GM18505 (cell line): ENCODE data around the gene CHCHD6.
"Not testable (repeated sequence)": the region's sequence is repeated elsewhere in the genome, so short reads cannot be mapped to it uniquely, and the experiment has no call there.

Source experiments
- ATAC-seq: cut with Tn5 transposase; IDR thresholded peaks from one replicate; pipeline ENCODE4 v1.9.1; 2021; ENCODE audit not compliant: unreplicated experiment
- POLR2A ChIP-seq: IDR thresholded peaks from 4 replicates; pipeline ENCODE4 v1.6.1; 2011; ENCODE audit warnings: borderline replicate concordance; ENCODE audit not compliant: insufficient read depth, insufficient read length; ENCODE audit errors: extremely low read depth

Gene CHCHD6

GRCh38 chr3:126766653-126767052 lies 62.6 kb downstream of the CHCHD6 start:
- TF ChIP-seq POLR2A: no peak
- no peak for ATAC-seq

- ATAC-seq: no peak
- no peak for TF ChIP-seq POLR2A
Measured at GRCh38 chr3:126768903-126769302, 64.9 kb downstream of the CHCHD6 start.

DNA sequence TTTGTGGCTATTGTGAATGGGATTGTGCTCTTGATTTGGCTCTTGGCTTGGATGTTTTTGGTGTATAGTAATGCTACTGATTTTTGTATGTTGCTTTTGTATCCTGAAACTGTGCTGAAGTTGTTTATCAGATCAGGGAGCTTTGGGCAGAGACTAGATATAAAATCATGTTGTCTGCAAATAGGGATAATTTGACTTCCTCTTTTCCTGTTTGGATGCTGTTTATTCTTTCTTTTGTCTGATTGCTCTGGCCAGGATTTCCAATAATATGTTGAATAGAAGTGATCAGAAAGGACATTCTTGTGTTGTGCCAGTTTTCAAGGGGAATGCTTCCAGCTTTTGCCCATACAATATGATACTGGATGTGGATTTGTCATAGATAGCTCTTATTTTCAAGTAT lies 66.1 kb downstream of the CHCHD6 start:
- no peak for ATAC-seq
- no peak for TF ChIP-seq POLR2A

DNA sequence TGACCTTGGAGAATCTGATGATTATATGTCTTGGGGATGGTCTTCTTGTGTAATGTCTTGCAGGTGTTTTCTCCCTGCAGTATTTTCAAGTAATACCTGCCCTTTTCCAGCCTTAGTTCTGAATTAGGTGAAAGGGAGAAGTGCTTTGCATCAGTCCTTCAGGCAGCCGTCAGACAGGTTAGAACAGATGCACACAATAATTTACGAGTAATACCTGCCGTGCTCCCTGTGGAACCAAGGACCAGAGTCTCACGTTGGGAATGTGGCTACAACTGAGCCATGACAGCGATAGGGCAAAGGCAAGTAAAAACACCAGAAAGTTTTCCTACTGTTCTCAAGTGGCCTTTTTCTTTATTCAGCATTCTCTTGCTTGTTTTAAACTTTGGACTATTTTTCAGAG lies 69.1 kb downstream of the CHCHD6 start:
- no peak for ATAC-seq
- TF ChIP-seq POLR2A: no peak

GRCh38 chr3:126773783-126774182 lies 69.7 kb downstream of the CHCHD6 start:
- no peak for TF ChIP-seq POLR2A

DNA sequence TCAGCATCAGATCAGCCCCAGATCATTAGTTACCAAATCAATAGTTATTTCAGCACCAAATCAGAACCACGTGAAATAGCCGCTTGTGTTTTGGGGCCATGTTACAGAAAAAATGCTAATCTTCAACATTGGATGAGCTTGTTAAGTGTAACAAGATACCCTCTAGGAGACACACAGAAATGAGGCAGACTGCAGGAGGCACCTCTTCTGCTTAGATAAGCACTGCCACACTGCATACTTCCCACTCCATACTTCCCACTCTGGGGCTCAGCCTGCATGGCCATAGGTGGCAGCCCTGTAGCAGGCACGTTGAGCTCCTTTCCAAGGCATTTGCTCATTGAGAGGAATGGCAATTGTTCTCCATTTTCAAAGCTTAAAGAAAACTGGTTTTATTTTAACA lies 73.3 kb downstream of the CHCHD6 start:
- ATAC-seq: no peak
- TF ChIP-seq POLR2A: no peak

More at GRCh38 chr3:126773783-126774182, 69.7 kb downstream of the CHCHD6 start:
- no peak for ATAC-seq

GRCh38 chr3:126780666-126781065 lies 76.6 kb downstream of the CHCHD6 start:
- no peak for ATAC-seq
- no peak for TF ChIP-seq POLR2A

- TF ChIP-seq POLR2A: no peak
- ATAC-seq: no peak
Measured at GRCh38 chr3:126781406-126781805, 77.4 kb downstream of the CHCHD6 start.

- no peak for ATAC-seq
Measured at GRCh38 chr3:126781889-126782491, 78.0 kb downstream of the CHCHD6 start.

DNA sequence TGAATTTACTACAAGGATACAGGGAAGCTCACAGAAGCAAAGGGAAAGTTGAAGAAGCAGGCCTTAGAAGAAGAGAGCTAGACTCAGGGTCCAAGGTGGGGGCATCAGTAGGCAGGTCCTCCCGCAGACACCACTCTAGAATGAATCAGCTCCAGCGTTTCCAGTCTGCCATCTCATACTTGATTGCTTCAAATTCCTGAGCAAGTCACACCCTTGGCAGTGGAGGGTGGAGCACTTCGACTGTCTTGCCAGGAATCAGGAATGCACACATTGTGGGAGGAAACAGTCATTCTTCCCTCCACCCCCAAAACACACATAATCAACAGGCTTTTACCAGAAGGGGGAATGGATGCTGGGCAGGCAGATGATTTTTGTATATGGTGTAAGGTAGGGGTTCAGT lies 78.5 kb downstream of the CHCHD6 start:
- no peak for ATAC-seq
- TF ChIP-seq POLR2A: no peak

More at GRCh38 chr3:126781889-126782491, 78.0 kb downstream of the CHCHD6 start:
- no peak for TF ChIP-seq POLR2A

DNA sequence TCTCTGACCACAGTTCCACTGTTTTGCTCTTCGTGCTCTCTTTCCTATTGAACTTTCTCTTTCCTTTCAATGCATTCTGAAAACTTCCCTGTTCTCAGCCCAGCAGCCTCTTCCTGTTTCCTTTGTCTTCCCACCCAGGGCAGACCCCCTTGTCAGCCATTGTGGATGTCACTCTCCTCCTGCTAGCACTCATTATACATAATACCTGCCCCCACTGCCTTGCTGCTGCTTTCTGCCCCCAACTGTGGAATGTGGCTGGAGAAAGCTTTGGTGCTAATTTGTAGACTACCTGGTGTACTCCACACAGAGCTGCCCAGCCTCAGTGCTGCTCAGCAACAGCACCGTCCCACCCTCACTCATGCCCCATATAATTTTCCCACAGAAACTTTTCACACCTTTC lies 80.2 kb downstream of the CHCHD6 start:
- no peak for TF ChIP-seq POLR2A
- no peak for ATAC-seq

DNA sequence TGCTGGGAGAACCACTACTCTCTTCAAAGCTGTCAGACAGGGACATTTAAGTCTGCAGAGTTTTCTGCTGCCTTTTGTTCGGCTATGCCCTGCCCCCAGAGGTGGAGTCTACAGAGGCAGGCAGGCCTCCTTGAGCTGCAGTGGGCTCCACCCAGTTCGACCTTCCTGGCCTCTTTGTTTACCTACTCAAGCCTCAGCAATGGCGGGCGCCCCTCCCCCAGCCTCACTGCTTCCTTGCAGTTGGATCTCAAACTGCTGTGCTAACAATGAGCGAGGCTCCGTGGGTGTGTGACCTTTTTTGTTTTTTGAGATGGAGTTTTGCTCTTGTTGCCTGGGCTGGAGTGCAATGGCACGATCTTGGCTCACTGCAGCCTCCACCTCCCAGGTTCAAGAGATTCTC lies 87.3 kb downstream of the CHCHD6 start:
- not testable (repeated sequence) for ATAC-seq

GRCh38 chr3:126792998-126793397 lies 89.0 kb downstream of the CHCHD6 start:
- no peak for TF ChIP-seq POLR2A
- ATAC-seq: no peak

- no peak for ATAC-seq
- no peak for TF ChIP-seq POLR2A
Measured at GRCh38 chr3:126797563-126797962, 93.5 kb downstream of the CHCHD6 start.

- no peak for ATAC-seq
Measured at GRCh38 chr3:126798521-126798920, 94.5 kb downstream of the CHCHD6 start.

GRCh38 chr3:126799099-126799498 lies 95.1 kb downstream of the CHCHD6 start:
- TF ChIP-seq POLR2A: no peak
- no peak for ATAC-seq

More at GRCh38 chr3:126798521-126798920, 94.5 kb downstream of the CHCHD6 start:
- TF ChIP-seq POLR2A: no peak

DNA sequence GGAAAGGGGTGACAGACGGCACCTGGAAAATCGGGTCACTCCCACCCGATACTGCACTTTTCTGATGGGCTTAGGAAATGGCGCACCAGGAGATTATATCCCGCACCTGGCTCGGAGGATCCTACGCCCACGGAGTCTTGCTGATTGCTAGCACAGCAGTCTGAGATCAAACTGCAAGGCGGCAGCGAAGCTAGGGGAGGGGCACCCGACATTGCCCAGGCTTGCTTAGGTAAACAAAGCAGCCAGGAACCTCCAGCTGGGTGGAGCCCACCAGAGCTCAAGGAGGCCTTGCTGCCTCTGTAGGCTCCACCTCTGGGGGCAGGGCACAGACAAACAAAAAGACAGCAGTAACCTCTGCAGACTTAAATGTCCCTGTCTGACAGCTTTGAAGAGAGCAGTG lies 97.3 kb downstream of the CHCHD6 start:
- ATAC-seq: not testable (repeated sequence)
